Effector memory CD8-positive, alpha-beta T cell (primary cell): ENCODE measurements around the gene APOC1.
"Not testable (repeated sequence)": the region's sequence is repeated elsewhere in the genome, so short reads cannot be mapped to it uniquely, and the experiment has no call there.

Source experiments
- ATAC-seq: fragments of 150-1000 bp; cut with Tn5 transposase; replicated peaks from 2 replicates; pipeline ENCODE4 v1.10.0; 2021; ENCODE audit warnings: mild to moderate bottlenecking, moderate library complexity
- DNase-seq, 3 experiments: peaks; one replicate each; pipeline ENCODE4 v3.0.0; 2021
- H3K27ac Mint-ChIP-seq, 2 donors: one replicate each; pipeline ENCODE4 v1.8.0; 2022; ENCODE audit warnings: mild to moderate bottlenecking in 2 of 2, mixed read lengths in 2 of 2, moderate library complexity in 2 of 2
- H3K27me3 Mint-ChIP-seq, 2 donors: one replicate each; pipeline ENCODE4 v1.8.0; 2022; ENCODE audit warnings: mixed read lengths in 2 of 2
- H3K36me3 Mint-ChIP-seq: one replicate; pipeline ENCODE4 v1.8.0; 2022; ENCODE audit warnings: mild to moderate bottlenecking, moderate library complexity, mixed read lengths; ENCODE audit not compliant: insufficient read depth
- H3K4me1 Mint-ChIP-seq, 2 donors: one replicate each; pipeline ENCODE4 v1.8.0; 2022; ENCODE audit warnings: low read depth in 2 of 2, mixed read lengths in 2 of 2
- H3K4me3 Mint-ChIP-seq, 2 donors: one replicate each; pipeline ENCODE4 v1.8.0; 2022; ENCODE audit warnings: mild to moderate bottlenecking in 2 of 2, mixed read lengths in 2 of 2, moderate library complexity in 2 of 2
- H3K9me3 Mint-ChIP-seq, 2 donors: one replicate each; pipeline ENCODE4 v1.8.0; 2022; ENCODE audit warnings: mixed read lengths in 2 of 2
- total RNA-seq, 9 experiments: gene quantifications; one replicate each; lab custom pipeline; 2026; lab: John Stamatoyannopoulos, UW

The APOC1 gene
- total RNA-seq = 0 to 0.06 (median 0) reads per million in 9 experiments

DNA sequence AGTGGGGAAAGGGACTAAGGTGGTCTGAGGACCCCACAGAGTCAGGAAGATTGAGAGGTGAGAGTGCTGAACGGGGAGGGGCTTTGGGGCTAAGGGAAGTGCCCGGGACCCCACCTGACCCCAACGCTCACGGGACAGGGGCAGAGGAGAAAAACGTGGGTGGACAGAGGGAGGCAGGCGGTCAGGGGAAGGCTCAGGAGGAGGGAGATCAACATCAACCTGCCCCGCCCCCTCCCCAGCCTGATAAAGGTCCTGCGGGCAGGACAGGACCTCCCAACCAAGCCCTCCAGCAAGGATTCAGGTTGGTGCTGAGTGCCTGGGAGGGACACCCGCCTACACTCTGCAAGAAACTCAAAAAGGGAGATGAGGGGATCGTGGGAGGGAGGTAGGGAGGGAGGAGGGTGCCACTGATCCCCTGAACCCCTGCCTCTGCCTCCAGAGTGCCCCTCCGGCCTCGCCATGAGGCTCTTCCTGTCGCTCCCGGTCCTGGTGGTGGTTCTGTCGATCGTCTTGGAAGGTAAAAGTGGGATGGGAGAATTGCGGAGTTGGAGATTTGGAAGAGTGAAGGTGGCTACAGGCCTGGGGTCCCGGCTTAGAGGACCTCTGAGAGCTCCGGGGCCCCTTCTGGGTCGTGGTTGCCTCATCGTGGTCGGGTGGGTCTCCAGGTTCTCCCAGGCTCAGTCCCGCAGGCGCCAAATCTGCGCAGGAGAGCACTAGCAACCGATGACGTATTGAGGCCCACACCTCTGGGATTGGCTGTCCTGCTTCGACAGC, at the start of gene APOC1:
Gene APOC1 (plus strand): TSS at position 176 of the 774 bp plus-strand sequence. CDS start 284 bp downstream, at position 460.
- not testable (repeated sequence) for H3K36me3 Mint-ChIP-seq, H3K9me3 Mint-ChIP-seq
- peak; percentile 95 for ATAC-seq
- peak within 1 kb of the TSS; percentile 85 to 91 for H3K4me3 Mint-ChIP-seq
- peak; percentile 64 to 69 (median 64) for DNase-seq
- H3K27ac Mint-ChIP-seq = peak within 1 kb of the TSS; percentile 28 to 84
- H3K27me3 Mint-ChIP-seq = peaks cover 37 to 39% of the 10 kb centered on the region in 2 donors
- H3K4me1 Mint-ChIP-seq = peaks cover 3 to 10% of the 10 kb centered on the region in 2 donors

GRCh38 chr19:44865196-44865767, 49.1 kb upstream of the APOC1 start:
- H3K27me3 Mint-ChIP-seq = peaks cover 8 to 12% of the 10 kb centered on the region in 2 donors
- H3K36me3 Mint-ChIP-seq = peaks cover 10% of the 10 kb centered on the region
- DNase-seq = no peak

GRCh38 chr19:44866664-44867063, 47.7 kb upstream of the APOC1 start:
- Mint-ChIP-seq H3K36me3 (peaks cover 10% of the 10 kb centered on the region), H3K4me3 (no peak overlapping the region), H3K27ac (peak overlapping the region in 1 of 2 donors; percentile 6), H3K9me3 (no peaks in the 10 kb centered on the region), H3K4me1 (no peaks in the 10 kb centered on the region), H3K27me3 (peaks cover 8 to 12% of the 10 kb centered on the region in 2 donors)
- no peak for ATAC-seq
- DNase-seq = no peak

More at GRCh38 chr19:44865196-44865767, 49.1 kb upstream of the APOC1 start:
- H3K9me3 Mint-ChIP-seq = no peaks in the 10 kb centered on the region
- H3K4me1 Mint-ChIP-seq = no peaks in the 10 kb centered on the region
- no peak for ATAC-seq
- H3K4me3 Mint-ChIP-seq = no peak overlapping the region
- H3K27ac Mint-ChIP-seq = no peak overlapping the region

GRCh38 chr19:44867578-44867977, 46.8 kb upstream of the APOC1 start:
- ATAC-seq = no peak
- peaks cover 8 to 17% of the 10 kb centered on the region in 2 donors for H3K27me3 Mint-ChIP-seq
- H3K36me3 Mint-ChIP-seq = peaks cover 10% of the 10 kb centered on the region
- no peaks in the 10 kb centered on the region for H3K9me3 Mint-ChIP-seq
- no peak overlapping the region for H3K27ac Mint-ChIP-seq
- DNase-seq = no peak
- no peak overlapping the region for H3K4me3 Mint-ChIP-seq
- no peaks in the 10 kb centered on the region for H3K4me1 Mint-ChIP-seq

GRCh38 chr19:44869733-44870470, 44.5 kb upstream of the APOC1 start:
- ATAC-seq = no peak
- H3K27me3 Mint-ChIP-seq = peaks cover 16 to 32% of the 10 kb centered on the region in 2 donors
- no peaks in the 10 kb centered on the region for H3K4me1 Mint-ChIP-seq
- H3K27ac Mint-ChIP-seq = no peak overlapping the region
- peaks cover 10% of the 10 kb centered on the region for H3K36me3 Mint-ChIP-seq
- H3K4me3 Mint-ChIP-seq = no peak overlapping the region
- no peaks in the 10 kb centered on the region for H3K9me3 Mint-ChIP-seq
- no peak for DNase-seq

DNA sequence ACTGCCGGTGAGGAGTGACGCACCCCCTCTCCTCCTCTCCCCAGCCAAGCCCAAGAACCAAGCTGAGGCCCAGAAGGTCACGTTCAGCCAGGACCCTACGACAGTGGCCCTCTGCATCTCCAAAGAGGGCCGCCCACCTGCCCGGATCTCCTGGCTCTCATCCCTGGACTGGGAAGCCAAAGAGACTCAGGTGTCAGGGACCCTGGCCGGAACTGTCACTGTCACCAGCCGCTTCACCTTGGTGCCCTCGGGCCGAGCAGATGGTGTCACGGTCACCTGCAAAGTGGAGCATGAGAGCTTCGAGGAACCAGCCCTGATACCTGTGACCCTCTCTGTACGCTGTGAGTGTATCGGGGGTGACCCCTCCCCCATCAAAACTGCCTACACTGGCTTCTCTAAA, 42.6 kb upstream of the APOC1 start:
- Mint-ChIP-seq H3K4me3 (no peak overlapping the region), H3K36me3 (peaks cover 13% of the 10 kb centered on the region)
- ATAC-seq = no peak

DNA sequence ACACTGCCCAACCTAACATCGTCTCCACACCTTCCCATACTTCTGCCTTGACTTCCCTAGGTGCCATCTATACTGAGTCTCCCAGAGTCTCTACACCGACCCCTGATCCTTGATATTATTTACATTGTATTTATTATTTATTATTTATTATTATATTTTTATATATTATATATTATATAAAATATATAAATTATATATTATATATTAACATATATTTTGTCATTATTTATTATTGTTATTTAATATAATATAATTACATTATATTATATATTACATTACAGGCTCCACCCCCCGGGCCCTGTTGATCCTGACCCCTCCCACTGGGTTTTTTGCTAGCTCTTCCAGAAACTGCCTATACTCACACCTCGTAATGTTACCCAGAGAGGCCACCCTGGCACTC, 41.7 kb upstream of the APOC1 start:
- H3K9me3 Mint-ChIP-seq = no peaks in the 10 kb centered on the region
- DNase-seq (no peak), ATAC-seq (no peak)
- H3K27ac Mint-ChIP-seq = no peak overlapping the region
- H3K4me3 Mint-ChIP-seq = no peak overlapping the region
- peaks cover 19 to 28% of the 10 kb centered on the region in 2 donors for H3K27me3 Mint-ChIP-seq
- peaks cover 6% of the 10 kb centered on the region for H3K36me3 Mint-ChIP-seq
- H3K4me1 Mint-ChIP-seq = peaks cover 0 to 8% of the 10 kb centered on the region in 2 donors

More for the DNA sequence above, 42.6 kb upstream of the APOC1 start:
- no peak overlapping the region for H3K27ac Mint-ChIP-seq
- peaks cover 0 to 5% of the 10 kb centered on the region in 2 donors for H3K4me1 Mint-ChIP-seq
- H3K27me3 Mint-ChIP-seq = peaks cover 19 to 28% of the 10 kb centered on the region in 2 donors
- no peak for DNase-seq
- no peaks in the 10 kb centered on the region for H3K9me3 Mint-ChIP-seq

GRCh38 chr19:44874317-44874716, 40.1 kb upstream of the APOC1 start:
- Mint-ChIP-seq H3K36me3 (peaks cover 6% of the 10 kb centered on the region), H3K27me3 (peaks cover 28 to 29% of the 10 kb centered on the region in 2 donors), H3K4me1 (peaks cover 0 to 8% of the 10 kb centered on the region in 2 donors), H3K27ac (no peak overlapping the region), H3K4me3 (no peak overlapping the region), H3K9me3 (no peaks in the 10 kb centered on the region)
- DNase-seq = no peak
- no peak for ATAC-seq

DNA sequence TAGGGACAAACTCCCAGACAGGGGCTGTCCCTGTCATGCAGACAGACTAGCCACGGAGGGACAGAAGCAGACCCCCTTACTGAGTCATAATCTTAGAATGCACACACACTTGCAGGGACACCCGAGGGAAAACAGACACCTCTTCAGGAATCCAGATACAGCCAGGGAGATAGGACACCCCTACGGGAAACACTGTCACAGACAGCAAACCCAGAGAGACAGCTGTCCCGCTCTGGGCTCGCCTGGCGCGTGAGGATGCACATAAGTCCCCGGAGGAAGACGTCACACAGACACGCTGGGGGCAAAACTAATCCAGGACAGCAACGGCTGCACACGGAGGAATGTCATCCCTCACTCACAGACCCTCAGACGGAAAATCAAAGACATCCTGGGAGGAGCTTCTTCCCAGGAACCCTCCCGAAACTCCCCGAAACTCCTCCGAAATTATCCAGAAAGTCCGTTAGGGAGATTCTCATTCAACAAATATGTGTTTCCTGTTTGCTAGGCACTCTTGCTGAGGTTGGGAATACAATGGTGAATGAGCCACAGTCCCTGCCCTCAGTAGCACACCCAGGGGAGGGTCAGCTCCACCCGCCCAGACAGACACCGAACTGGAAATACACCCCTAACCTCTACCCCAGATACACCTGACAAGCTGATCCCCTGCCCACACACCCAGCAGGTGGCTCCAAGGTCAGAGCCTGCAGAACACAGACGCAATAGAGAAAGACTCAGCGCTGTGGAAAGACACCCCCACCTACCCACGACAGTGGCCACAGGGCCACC, 38.5 kb upstream of the APOC1 start:
- peak overlapping the region in 1 of 2 donors; percentile 39 for H3K27ac Mint-ChIP-seq
- DNase-seq (no peak), ATAC-seq (no peak)
- peaks cover 0 to 11% of the 10 kb centered on the region in 2 donors for H3K4me1 Mint-ChIP-seq
- H3K36me3 Mint-ChIP-seq = peaks cover 6% of the 10 kb centered on the region
- H3K4me3 Mint-ChIP-seq = no peak overlapping the region
- peaks cover 34 to 37% of the 10 kb centered on the region in 2 donors for H3K27me3 Mint-ChIP-seq
- no peaks in the 10 kb centered on the region for H3K9me3 Mint-ChIP-seq

- Mint-ChIP-seq H3K4me1 (peaks cover 0 to 11% of the 10 kb centered on the region in 2 donors), H3K27me3 (peaks cover 43 to 46% of the 10 kb centered on the region in 2 donors), H3K4me3 (peak overlapping the region in 1 of 2 donors; percentile 50), H3K9me3 (no peaks in the 10 kb centered on the region), H3K36me3 (peaks cover 4% of the 10 kb centered on the region), H3K27ac (peak overlapping the region; percentile 10 to 39)
- ATAC-seq (peak; percentile 88), DNase-seq (peak in 2 of 3 experiments; percentile 8 to 9)
Measured at GRCh38 chr19:44876930-44877535, 37.4 kb upstream of the APOC1 start.

DNA sequence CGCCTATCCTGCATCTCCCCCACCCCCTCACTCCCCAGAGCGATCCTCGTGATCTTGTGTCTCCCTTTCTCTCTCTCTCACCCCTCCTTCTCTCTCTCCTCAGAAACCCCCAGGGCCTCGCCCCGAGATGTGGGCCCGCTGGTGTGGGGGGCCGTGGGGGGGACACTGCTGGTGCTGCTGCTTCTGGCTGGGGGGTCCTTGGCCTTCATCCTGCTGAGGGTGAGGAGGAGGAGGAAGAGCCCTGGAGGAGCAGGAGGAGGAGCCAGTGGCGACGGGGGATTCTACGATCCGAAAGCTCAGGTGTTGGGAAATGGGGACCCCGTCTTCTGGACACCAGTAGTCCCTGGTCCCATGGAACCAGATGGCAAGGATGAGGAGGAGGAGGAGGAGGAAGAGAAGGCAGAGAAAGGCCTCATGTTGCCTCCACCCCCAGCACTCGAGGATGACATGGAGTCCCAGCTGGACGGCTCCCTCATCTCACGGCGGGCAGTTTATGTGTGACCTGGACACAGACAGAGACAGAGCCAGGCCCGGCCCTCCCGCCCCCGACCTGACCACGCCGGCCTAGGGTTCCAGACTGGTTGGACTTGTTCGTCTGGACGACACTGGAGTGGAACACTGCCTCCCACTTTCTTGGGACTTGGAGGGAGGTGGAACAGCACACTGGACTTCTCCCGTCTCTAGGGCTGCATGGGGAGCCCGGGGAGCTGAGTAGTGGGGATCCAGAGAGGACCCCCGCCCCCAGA, 36.1 kb upstream of the APOC1 start:
- DNase-seq (no peak), ATAC-seq (no peak)
- H3K27me3 Mint-ChIP-seq = peaks cover 37 to 48% of the 10 kb centered on the region in 2 donors
- H3K4me3 Mint-ChIP-seq = no peak overlapping the region
- peaks cover 0 to 11% of the 10 kb centered on the region in 2 donors for H3K4me1 Mint-ChIP-seq
- H3K9me3 Mint-ChIP-seq = no peaks in the 10 kb centered on the region
- peaks cover 3% of the 10 kb centered on the region for H3K36me3 Mint-ChIP-seq
- H3K27ac Mint-ChIP-seq = peak overlapping the region in 1 of 2 donors; percentile 20
